Kasumi-1 (cell line): ENCODE data around the gene POLA1.

Experiments used
- DNase-seq, 2 experiments: peaks; one replicate each; lab custom pipeline; 2025; lab: John Stamatoyannopoulos, UW

Gene POLA1

GRCh38 chrX:25028726-25029125 lies 335.0 kb downstream of the POLA1 start:
- DNase-seq = no peak

- DNase-seq = no peak
Measured at GRCh38 chrX:25029288-25029825, 335.6 kb downstream of the POLA1 start.

- no peak for DNase-seq
Measured at GRCh38 chrX:25034889-25035288, 341.2 kb downstream of the POLA1 start.

GRCh38 chrX:25039036-25039435 lies 345.3 kb downstream of the POLA1 start:
- DNase-seq = no peak

GRCh38 chrX:25043192-25043591 lies 349.5 kb downstream of the POLA1 start:
- DNase-seq = no peak
